ENCODE data around the gene DNAH17.
"Not testable (repeated sequence)": the region's sequence is repeated elsewhere in the genome, so short reads cannot be mapped to it uniquely, and the experiment has no call there.

DNAH17 gene

DNA sequence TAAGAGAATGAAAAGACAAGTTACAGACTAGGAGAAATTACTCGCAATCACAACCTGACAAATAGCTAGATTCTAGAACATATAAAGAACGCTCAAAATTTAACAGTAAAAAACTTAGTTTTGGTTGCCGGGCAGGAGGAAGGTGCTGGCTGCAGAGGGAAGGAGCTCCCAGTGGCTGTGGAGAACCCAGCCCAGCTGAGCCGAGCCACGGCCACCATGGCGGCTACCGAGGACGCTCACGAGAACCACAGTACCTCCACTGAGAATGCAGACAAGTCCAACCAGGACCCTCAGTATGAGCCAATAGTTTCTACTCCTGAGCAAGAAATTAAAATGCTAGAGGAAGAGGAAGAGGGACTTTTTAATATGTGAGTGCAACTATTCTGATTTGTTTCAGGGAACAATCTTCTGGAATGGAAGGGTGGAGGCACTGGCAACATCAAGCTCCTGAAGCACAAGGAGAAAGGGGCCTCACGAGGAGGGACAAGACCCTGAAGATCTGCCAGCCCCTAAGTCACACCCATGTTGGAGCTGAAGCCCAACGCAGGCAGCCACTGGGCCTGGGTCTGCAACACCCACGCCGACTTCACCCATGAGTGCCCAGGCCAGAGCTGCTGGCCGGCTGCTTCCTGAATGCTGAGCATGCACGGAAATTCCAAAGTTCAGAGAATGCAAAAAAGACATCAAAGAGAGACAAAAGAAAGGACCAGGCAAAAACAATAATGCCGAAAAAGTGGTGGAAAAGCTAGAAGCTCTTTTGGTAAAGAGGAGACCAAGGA, 55.0 kb downstream of the DNAH17 start:
- no peak for DNase-seq

DNA sequence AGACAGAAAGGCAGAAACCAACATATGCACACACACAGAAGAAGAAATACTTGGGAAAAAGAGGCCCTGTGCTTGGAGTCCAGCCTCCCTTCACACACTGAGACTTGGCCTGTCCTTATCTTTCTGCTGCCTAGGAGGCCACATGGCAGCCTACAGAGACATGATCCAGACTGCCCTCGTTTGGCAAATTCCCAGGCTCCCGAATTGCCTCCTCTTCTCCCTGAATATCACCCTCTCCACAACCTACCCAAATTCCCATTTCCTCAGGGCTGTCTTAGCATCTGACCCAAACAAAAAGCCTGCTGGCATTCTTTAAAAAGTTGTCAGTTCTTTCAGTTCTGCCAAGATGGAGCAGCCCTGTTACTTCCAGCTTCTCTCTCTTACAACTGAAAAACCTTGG, 59.8 kb downstream of the DNAH17 start:
- no peak for DNase-seq

DNA sequence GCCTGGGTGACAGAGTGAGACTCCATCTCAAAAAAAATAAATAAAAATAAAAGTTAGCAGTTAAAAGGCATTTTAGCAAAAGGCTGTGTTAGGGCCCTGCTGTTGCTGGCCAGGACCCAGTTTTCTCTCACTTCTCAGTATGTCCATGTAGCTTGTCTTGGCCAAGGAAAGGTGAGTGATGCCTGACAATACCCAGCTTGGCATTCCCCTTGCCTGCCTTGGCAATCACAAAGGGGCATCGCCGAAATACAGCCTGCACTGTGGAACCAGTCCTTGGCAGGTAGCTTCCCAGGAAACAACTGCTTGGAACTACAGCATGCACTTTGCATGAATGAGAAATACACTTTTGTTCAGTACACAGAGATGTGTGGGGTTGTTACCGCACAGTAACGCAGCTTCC, 61.7 kb downstream of the DNAH17 start:
- DNase-seq, result no peak

DNA sequence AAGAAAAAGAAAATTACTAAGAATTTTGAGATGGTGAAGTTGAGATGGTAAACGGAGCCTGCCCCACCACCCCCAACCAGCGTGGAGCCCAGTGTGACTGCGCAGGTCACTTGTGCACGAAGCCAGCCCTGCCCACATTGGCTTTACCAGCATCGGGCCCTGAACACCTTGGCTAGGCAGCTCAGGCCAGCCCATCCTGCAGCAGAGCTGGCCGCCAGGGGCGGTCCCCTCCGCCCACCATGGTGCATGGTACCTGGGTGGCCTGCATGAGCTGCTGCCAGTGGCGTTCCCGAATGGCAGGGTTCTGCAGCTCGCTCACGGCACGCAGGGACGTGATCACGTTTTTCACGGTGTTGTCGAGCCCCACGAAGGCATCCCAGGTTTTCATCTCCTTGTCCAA, 62.7 kb downstream of the DNAH17 start:
- no peak for DNase-seq

DNA sequence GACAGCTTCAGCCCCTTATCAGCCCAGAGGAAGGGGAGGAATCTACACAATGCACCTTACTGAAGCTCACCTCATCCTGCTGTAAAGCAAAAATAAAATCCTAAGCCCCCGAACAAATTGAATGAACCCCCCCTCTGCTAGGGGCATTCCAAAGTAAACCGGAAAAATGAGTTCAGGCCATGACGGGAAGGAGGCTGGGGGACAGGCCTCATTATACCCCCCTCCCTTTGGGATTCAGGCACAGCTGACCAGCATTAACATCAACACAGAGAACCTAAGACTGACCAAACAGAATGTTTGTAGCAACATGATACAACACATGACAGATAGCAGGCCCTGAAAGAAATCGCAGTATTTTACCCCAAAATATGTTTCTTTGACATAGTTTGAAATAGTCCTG, 64.2 kb downstream of the DNAH17 start:
- no peak for DNase-seq

DNA sequence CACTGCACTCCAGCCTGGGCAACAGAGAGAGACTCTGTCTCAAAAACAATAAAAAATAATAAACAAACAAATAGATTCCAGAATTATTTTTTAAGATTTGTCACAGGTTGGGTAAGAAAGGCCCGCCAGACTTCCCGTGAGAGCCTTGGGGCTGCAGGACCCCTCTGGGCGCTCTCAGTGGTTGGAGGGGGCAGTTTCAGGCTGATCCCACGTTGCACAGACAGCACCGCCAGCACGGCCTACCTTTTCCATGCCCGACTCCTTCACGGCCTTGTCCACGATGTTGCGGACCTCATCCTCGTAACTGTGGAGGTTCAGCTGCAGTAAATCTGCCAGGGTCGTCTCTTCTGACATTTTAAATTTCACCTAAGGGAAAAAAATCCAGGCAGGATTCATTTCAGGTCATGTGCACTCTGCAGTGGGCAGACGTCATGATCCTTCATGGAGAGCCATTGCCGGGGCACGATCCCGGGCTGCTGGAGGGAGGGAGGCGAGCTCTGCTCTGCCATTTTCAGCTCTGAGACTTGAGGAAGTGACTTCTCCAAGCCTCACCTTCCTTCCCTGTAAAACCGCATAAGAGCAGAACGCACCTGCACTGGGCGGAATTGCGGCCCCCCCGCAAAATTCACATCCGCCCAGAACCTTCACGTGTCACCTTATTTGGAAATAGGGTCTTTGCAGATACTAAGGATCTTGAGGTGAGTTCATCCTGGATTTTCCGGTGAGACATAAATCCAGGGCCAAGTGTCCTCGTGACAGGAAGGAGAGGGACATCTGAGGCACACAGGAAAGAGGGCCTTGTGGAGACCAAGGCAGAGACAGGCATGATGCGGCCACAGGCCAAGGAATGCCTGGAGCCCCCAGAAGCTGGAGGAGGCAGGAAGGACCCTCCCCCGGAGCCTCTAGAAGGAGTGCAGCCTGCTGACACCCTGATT, 66.8 kb downstream of the DNAH17 start:
- DNase-seq, result no peak

DNA sequence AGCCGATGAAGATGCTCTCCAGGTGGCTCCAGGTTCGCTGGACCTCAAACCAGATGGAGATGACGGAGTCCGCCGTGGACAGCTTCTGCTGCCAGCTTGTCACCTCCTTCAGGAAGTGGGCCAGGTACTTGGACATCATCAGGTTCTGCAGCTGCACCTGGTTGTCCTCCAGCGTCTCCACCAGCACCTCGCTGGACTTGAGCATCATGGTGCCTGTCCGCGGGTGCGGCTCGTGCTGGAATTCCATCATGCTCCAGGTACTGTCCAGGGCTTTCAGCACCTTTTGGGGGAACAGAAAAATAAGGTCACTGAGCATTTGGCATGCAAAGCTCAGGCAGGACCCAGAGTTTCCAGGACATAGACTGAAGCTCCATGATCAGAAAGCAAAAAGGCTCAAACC, 69.7 kb downstream of the DNAH17 start:
- no peak for DNase-seq

DNA sequence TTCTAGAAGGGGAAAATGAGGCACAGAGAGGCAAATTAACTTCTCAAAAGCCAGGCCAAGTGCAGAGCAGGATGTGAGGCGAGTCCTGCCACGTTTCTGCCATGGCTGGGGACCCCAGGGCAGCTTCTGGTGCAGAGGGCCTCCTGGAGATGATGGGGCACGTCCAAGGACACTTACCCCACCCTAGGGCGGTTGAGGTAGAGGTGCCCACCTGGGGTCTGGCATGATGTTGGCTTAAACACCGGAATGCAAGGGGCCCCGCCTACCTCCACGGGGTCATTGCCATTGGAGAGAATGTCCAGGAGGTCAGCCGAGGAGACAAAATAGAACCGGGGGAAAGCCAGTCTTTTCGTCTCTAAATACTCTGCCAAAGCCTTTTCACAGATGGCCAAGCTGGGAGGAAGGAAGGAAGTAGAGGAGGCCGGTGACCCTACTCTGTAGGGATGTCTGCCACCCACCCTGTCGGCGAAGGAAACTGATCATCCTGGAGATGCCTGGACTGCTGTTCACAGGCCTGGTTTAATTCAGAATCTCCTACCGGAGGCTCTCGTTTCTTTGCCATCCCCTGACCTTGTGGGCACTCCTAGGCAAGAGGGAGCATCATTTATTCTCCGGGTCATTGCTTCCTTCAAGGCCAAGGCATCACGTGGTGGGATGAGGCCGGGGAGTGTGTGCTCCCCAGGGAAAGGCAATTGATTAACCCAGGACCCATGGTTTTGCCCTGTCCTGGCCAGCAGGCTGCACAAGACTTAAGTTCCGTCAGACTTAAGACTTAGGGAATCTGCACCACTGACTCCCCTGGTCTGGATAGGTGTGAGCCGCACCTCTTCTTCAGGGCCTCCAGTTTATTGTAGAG, 70.5 kb downstream of the DNAH17 start:
- DNase-seq, result no peak

DNA sequence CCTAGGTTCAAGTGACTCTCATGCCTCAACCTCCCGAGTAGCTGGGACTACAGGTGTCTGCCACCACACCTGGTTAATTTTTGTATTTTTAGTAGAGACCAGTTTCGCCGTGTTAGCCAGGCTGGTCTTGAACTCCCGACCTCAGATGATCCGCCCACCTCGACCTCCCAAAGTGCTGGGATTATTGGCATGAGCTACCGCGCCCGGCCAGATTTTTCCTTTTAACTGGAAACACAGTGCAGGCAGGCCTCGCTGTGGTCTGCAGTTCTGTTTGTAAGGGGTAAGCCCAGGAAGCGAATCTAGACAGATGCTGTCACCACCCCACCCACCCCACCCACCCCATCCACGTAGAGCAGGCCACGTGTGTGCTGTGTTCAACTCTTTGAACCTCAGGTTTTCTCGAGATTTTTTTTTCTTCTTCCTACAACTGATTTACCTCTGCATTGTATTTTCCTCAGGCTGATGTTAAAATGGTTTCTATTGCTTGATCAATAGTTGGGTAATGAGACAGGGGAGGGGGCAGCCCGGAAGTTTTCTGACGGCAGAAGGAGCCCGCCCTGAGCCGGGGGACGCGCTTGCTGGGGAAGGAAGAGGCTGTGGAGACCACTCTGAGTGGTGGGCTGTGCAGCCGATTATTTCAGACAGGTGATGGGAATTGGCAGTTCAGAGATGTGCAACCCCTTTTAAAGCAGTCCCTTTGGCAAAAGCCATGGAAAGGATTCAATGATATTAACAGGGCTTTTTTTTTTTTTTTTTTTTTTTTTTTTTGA, 72.9 kb downstream of the DNAH17 start:
- DNase-seq, result no peak

DNA sequence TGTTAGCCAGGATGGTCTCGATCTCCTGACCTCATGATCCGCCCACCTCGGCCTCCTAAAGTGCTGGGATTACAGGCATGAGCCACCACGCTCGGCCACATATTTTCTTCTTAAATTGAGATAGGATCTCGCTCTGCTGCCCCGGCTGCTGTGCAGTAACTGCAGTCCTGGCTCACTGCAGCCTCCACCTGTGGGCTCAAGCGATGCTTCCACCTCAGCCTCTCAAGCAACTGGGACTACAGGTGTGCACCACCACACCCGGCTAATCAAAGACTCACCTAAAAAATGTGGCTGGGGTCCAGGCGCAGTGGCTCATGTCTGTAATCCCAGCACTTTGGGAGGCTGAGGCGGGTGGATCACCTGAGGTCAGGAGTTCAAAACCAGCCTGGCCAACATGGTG, 73.8 kb downstream of the DNAH17 start:
- not testable (repeated sequence) for DNase-seq

DNA sequence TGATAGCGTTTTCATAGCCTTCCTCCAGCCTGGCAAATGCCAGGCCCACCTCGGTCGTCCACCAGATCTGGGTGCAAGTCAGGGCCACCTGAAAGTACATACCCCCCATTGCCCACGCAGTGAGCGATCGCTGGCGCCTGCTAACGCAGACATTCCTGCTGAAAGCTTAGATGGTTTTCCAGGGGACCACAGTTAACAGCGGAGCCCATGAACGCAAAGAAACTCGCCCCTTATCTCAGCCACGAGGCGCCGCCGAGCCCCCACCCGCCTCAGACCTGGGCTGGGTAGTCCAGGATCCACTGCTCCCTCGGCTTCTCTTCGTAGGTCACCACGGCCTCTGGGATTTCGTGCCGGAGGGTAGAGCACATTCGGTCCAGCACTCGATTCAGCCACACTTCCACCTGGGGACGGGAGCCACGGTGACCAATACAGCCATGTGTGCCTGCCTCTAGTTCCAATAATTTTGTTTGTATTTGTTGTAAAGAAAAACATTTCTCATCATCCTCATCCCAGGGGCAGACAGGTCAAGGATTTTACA, 74.5 kb downstream of the DNAH17 start:
- no peak for DNase-seq

DNA sequence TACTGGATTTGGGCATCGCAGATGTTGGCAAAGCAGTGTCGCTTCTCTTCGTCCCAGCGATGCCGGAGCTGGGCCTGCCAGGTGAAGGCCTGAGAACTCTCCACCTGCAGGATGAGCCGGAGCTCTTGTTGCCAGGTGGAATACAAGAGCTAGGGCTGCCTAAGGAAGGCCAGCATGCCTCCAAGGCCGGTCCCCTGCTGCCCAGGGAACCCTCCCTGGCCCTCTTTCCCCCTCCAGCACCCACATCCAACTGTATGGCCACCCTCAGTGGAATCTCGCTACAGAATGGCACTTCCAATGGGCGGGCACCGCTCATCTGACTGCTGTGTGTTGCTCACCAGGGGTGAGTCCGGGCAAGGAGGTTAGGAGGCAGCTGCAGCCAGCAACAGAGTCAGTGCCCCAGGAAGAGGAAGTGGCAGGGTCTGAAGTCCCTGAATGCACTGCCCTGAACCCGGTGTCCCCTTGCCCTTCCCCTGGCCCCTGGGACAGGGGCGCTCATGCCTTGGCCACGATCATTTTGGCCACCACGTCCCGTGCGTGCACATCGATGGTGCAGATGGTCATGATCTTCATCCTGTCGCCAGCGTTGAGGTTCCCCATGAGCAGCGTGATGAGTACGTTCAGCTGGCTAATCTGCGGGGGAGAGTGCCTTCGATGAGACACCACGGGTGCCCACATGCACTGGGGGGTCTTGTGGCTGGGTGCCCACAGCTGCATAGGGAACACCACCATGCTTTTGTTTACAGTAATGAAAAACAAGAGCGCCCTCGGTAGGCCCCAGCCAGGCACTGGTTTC, 75.8 kb downstream of the DNAH17 start:
- no peak for DNase-seq

DNA sequence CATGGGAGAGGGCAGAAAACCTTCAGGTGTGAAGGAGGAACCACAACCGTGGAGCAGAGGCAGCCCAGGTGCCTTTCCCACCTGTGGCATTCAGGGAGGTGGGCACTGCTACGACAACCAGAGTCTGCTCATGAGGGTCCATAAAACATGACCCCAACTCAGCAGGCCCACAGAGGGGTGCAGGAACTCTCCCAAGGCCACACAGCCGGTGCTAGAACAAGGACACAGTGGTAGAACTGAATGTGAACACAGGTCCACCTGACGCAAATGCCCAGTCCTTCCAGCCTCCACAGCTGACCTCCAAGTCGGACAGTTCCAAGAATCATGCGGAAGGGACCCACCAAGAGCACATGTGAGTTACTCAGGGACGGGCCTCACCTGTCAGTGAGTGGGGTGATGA, 76.4 kb downstream of the DNAH17 start:
- DNase-seq, result no peak

DNA sequence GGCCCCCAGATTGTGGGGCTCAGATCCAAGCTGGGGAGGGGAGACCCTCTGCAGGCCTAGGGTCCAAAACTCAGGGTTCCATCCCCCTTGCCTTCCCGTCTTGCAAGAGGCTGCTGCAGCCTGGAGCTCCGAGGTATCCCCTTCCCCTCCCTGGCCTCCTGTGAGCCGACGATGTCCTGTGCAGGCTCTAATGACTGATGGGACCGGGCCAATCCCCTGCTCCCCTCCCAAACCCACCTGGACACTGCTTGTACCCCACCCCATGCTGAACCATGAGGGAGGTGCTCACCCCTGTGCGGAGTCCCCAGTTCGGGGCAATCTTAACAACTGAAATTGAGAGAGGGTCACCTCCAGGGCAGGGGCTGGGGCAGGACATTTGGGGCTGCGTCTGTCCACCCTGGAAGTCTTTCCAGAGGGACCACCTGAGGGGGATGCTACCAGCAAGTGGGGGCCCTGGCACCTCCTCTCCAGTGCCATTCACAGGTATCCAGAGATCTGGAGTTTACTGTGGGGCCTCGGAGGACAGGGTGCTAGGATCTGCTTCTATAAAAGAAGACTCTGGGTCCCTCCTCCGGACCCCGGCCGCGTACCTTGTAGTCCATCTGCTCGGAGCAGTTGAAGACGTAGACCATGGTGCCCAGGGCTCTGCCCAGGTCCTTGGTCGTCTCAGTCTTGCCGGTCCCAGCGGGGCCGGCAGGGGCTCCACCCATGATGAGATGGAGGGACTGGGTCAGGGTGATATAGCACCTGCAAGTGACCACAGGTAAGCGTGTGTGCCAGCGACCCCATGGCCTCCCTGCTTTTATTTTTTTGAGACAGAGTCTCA, 77.3 kb downstream of the DNAH17 start:
- no peak for DNase-seq

DNA sequence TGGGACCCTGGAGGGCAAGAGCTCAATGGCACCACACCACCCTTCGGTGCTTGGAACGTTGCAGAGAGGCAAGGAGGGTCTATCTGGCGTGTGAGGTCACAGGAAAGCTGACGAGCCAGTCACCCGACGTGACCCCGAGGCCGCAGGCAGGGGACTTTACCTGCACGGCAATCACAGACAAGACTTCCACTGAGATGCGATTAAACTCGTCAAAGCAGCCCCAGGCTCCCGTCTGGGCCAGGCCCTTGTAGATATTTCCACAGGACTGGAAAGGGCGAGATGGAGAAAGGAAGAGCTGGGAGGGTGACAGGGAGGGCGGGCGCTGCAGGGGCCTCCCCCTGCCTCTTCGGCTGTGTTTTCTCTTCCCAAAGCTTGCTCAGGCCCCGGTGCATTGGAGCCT, 78.3 kb downstream of the DNAH17 start:
- no peak for DNase-seq

DNA sequence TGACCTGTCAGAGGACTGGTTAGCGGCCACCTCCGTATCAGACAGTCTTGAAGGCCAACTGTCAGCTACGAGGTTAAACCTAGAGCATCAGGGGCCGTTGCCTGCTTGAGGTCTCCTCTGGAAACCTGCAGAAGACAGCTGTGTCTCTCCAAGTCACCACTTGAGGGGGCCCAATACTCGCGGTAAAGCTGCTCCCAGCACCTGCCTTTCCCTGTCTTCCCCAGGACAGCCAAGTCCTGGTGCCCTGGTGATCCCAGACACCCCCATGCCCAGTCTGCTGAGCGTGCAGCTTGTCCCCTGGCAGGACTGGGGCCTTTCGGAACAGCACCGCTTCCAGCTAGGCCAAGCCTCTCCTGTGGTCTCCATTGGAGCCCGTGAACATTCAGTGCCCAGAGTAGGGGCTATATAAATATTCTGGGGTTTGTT, 80.1 kb downstream of the DNAH17 start:
- peak; percentile 79 for DNase-seq

DNA sequence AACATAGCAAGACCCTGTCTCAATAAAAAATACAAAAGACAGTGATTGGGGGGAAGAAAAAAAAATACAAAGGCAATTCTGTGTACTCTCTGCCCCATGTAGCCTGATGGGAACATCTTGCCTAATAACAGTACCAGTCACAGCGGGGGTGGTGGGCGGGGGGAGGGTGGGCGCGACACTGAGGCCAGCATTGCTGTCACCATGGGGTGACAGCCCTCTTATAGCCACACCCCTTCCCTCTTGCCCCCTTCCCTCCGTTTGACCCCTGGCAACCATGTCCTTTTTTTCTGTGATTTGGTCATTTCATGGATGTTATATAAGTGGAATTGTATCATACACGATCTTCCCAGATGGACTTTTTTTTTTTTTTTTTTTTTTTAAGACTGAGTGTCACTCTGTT, 80.9 kb downstream of the DNAH17 start:
- DNase-seq, result no peak

DNA sequence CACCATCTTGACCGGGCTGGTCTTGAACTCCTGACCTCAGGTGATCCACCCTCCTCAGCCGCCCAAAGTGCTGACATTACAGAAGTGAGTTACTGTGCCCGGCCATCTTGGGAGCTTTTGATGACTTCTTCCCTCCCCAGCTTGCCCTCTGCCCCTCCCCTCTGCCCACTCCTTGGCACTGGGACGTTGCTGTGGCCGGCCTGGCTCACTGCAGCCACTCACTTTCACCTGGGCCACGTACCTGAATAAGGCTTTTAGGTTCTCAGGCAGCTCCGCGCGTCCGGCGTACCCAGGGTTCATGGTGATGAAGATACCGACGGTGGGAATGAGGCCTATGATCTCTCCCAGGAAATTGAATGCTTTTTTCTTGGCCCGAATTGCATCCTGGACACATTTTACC, 81.6 kb downstream of the DNAH17 start:
- no peak for DNase-seq

DNA sequence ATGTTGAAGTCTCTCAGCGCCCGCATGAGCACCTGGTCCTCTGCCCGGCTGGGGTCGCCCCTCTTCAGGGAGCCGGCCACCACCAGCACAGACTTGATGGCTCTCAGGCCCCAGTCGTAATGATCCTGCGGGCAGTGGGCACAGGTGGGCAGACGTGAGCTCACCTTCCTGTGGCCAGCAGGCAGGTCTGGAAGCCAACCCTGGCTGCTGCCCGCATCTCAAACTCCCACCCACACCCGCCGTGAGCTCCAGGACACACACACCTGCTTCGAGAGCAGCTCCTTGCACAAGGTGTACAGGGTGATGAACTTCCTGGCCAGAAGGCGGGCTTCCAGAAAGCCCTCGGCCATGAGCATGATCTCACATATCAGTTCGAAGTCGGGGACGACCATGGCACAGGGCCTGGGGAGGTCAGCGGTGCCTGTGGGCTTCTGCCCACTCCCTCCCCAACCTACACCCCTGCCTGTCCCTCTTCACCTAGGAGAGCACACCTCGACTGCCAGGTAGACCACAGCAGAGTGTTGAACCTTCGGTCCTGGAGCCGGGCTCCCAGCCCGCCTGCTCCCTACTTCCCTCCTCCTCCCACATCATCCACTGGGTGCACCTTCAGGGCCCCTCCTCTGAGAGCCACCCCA, 82.4 kb downstream of the DNAH17 start:
- no peak for DNase-seq

Data from kidney glomerular epithelial cell (primary cell).